HG03520 (cell line): ENCODE data around the gene SDK1.
"Not testable (repeated sequence)": the region's sequence is repeated elsewhere in the genome, so short reads cannot be mapped to it uniquely, and the experiment has no call there.

Experiments used
- ATAC-seq: cut with Tn5 transposase; IDR thresholded peaks from one replicate; pipeline ENCODE4 v1.9.1; 2021; ENCODE audit warnings: mild to moderate bottlenecking, moderate library complexity; ENCODE audit not compliant: unreplicated experiment

Gene SDK1

GRCh38 chr7:3712841-3713240 is 411.8 kb downstream of the SDK1 start:
- no peak for ATAC-seq

GRCh38 chr7:3721422-3721821 is 420.4 kb downstream of the SDK1 start:
- no peak for ATAC-seq

DNA sequence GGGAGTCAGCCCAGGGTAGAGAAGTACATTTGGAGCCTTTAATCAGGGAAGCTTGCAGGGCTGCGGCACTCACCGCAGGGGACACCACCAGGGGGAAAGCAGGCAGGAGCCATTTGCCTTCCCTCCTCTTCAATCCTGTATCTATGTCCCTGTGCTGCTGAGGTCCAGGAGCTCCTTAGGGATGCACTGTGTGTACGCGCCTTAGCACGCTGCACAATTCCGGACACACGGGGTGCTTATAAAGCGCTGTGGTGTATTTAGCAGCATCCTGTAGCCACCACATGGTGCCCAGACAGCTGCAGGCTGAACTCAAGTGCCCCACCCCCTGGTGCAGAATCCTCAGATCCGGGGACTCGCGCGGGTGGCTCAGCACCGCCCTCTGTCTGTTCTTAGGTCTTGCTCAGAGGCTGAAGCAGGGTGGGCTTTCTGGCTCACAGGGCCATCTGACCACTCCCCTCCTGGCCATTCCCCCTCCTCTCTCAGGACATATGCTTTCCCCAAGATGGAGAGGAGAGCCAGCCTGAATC is 421.4 kb downstream of the SDK1 start:
- no peak for ATAC-seq

GRCh38 chr7:3725155-3726059 is 424.4 kb downstream of the SDK1 start:
- no peak for ATAC-seq

- ATAC-seq, result no peak
Observed at GRCh38 chr7:3730276-3730675, 429.2 kb downstream of the SDK1 start.

- ATAC-seq, result no peak
Observed at GRCh38 chr7:3732395-3733005, 431.4 kb downstream of the SDK1 start.

DNA sequence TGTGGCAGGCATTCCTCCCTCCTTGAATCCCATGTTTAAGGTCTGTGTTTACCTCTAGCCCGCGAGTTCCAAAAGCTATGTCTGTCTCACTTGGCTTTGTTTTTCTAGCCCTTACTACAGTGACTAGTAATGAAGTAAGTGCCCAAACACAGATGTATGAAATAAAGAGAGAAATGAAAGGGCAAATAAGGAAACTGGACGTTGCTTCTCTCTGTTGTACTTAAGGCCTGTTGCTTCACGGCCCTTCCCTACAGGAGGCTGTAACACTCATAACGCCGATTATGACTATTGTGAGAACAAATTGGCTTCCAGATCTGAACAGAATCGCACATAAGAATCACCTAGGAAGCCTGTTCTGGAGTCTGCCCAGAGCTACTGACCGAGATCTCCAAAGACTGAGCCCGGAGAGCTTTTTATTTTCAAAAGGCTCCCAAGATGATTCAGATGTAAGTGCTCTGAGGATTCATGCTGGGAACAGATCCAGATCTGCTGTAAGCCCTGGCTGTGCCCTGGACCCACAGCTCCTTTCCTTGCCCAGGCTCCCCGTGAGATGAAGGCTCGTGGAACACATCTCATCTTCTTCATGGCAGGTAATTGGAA is 432.6 kb downstream of the SDK1 start:
- ATAC-seq, result no peak

DNA sequence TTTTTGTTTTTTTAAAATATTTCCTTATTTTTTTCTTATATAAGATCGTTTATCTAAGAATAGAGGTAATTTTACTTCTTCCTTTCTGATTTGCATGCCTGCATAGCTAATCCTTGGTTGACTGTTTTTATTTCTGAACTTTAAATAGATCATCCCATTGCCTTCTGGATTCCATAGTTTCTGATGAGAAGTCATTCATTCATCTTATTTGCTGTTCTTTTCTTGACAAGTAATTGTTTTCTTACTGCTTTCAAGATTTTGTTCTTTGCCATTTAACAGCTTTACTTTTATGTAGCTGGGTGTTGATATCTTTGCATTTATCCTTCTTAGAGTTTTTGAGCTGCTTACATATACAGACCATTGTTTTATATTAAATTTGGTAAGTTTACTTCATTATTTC is 437.9 kb downstream of the SDK1 start:
- no peak for ATAC-seq

DNA sequence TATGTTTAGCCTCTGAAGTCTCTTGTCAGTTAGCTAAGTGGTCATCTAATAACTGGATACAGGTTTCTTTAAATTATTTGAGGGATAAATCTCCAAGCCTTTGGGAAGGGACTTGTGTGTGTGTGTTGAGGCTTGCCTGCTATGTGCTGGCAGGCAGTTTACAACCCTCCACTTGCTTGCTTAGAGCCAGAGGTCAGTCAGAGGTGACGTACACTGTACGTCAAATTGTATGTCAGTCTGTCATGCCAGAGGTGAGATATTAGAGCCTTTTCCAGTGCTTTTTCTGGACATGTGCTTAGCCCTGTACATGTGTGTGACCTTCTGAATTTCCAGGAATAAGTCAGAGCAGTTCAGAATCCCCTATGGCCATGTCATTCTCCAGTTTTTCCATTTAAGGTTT is 438.9 kb downstream of the SDK1 start:
- ATAC-seq, result no peak

DNA sequence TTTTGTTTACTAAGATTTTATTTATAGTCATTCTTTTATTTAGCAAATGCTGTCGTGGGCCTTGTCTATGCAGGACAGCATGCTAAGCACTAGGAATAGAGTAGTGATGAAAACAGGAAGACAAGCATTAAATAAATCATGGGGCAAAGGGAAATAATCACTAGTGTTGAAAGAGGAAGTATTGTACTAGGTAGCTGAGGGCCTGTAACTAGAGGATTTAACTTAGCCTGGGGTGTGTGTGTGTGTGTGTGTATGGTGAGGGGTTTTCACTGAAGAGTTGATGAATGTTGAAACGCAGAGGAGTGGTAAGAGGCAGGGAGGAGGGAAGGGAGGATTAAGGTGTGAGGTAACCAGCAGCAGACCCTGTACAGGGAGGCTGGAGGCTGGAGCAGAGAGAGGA is 446.4 kb downstream of the SDK1 start:
- no peak for ATAC-seq

DNA sequence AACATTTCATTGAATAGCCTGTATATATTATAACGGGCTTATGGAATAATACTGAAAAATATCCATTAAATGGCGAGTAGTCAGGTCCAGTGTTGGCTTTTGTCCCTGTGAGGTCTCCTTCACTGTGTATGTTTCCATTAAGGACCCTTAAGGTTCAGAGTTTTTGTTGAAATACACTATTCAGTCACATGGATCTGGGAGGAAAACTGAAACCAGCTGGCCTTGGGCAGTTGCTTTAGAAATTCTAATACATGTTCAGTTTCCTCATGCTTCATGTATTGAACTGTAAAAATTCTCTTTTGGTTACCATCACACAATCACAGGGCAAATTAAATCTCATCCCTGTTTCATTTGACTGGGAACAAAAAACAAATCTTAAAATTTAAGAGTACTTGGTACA is 447.3 kb downstream of the SDK1 start:
- no peak for ATAC-seq

DNA sequence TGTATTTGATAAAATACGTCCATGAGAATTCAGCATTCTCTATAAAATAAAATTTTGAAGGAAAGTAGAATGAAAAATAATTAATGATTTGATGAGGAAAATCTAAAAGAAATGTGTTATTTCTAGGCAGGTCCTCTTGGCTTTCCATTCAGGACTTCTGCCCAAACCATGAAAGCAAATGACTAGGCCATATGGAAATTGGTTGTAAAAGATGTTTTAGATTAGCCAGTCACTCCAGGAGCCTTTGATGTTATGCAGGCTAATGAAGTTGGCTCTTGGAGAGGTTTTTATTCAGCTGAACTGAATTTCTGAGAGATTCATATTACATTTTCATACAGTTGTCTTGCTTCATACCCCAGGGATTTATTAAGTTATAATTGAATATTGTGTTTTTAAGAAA is 452.8 kb downstream of the SDK1 start:
- no peak for ATAC-seq

DNA sequence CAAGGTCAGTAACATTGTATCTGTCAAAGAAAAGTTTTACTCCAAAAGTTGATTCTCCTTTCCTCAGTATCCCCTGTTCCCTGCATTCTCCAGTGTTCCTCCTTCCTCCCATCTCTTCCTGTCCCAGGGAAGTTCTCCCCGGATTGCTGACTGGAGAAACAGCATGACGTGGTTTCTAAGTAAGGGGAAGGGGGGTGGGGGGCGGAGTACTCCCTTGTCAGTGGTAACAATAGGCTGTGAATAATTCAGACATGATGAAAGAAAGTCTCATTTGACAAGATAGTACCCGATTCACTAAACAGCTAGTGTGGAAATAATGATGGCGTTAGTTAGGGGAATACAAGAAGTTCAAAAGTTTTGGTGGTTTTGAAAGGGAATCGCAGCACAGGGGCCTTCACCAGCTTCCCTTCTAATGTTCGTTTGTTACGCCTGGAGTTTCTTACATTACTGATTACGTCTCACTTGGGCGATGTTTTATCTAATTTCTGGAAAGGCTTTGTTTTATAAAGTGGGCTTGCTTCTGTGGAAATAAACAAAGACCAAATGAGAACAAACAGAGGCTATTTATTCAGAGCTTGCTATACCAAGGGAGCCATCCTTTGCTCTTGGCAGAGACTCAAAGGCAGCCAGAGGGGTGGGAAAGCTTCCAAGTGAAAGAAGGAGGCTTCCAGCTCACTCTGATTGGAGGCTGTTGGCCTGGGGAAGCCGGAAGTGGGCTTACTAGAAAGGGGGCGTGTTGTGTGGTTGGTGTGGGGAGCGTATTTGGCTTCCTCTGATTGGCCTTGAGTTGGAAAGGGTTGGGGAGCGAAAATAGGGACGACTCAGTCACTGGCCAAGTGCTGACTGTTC is 453.7 kb downstream of the SDK1 start:
- no peak for ATAC-seq

GRCh38 chr7:3755778-3756453 is 454.9 kb downstream of the SDK1 start:
- ATAC-seq, result not testable (repeated sequence)

GRCh38 chr7:3757059-3757458 is 456.0 kb downstream of the SDK1 start:
- no peak for ATAC-seq

DNA sequence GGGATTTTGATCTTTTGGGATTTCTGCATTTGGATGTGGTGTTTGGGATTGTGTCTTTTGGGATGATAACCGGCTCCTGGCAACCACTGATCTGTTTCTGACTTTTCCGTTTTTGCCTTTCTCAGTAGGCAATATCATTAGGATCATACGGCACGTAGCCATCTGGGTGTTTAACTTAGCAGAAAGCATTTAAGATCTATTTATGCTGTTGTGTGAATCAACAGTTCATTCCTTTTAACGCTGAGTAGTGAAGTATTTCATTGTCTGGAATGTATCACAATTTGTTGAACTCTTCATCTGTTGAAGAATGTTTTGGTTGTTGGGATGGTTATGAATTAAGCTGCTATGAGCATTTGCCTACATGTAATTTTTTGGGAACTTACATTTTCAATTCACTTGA is 459.6 kb downstream of the SDK1 start:
- ATAC-seq, result no peak

DNA sequence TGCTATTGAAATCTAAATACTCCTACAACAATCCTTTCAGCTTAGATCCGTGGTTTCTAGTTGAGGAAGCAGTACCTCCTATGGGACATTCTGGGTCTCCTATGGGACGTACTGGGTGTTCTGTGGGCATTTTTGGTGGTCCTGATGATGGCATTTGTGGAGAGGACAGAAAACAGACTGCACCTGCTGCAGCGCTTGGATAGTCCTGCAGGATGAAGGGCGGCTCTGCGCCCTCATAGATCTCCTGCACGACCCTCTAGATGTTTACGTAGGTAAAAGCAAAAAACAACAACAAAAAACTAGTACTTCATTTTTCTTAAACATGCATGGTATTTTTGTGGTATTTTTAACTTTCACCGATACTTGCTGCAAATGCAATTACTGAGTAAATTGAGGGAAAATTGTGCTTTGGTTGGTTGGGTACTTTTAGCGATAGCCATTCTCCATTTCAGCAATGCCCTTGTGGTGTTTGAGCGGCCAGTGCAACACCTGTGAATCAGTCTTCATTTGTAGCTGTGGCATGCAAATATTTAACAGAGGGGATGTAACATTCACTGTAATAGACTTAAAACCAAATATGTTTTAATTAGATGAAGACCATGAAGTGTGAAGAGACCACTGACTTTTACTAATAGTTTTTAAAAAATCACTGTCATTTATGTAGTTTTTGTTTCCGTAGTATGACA is 461.2 kb downstream of the SDK1 start:
- no peak for ATAC-seq

- no peak for ATAC-seq
Observed at GRCh38 chr7:3767917-3768777, 467.1 kb downstream of the SDK1 start.

DNA sequence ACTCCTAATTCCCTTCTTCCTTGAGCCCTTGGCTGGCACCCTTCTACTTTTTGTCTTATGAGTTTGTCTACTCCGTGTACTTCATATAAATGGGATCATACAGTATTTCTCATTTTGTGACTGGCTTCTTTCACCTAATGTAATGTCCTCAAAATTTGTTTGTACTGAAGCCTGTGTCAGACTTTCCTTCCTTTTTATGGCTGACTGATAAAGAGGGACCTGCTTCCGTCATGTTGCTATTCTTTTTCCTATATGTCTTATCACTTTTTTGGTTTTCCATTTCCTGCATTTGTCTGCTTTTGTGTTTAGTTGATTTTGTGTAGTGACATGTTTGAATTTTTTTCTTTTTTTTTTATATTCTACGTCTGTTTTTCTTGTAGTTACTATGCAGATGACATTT is 470.9 kb downstream of the SDK1 start:
- ATAC-seq, result no peak
